Suprapubic skin (tissue), 4 donors: ENCODE results near the gene CRY2. TPM values are rescaled to one million over a fixed set of nuclear protein-coding genes. Genes with fewer than 3 reads are reported as not detected.

Source experiments
- DNase-seq, 2 donors: peaks; one replicate each; pipeline ENCODE4 v3.0.0-alpha.2; 2019; ENCODE audit warnings: low spot score in 2 of 2
- H3K27ac ChIP-seq: fragments of 200-600 bp; sonication (generic); one replicate; pipeline ENCODE4 v1.5.1; 2019
- H3K27me3 ChIP-seq: fragments of 200-600 bp; sonication (generic); one replicate; pipeline ENCODE4 v1.5.1; 2019
- H3K36me3 ChIP-seq: fragments of 200-600 bp; sonication (generic); one replicate; pipeline ENCODE4 v1.5.1; 2019
- H3K4me1 ChIP-seq: fragments of 200-600 bp; sonication (generic); one replicate; pipeline ENCODE4 v1.5.1; 2019
- H3K4me3 ChIP-seq: fragments of 200-600 bp; sonication (generic); one replicate; pipeline ENCODE4 v1.5.1; 2019; ENCODE audit warnings: mild to moderate bottlenecking
- H3K9me3 ChIP-seq: fragments of 200-600 bp; sonication (generic); one replicate; pipeline ENCODE4 v1.5.1; 2019
- CTCF ChIP-seq, 2 donors: fragments of 200-600 bp in 1 of 2; fragments of 450-650 bp in 1 of 2; sonication (generic) in 1 of 2; IDR thresholded peaks; one replicate each; pipeline ENCODE4 v1.5.1; 2016 to 2019; ENCODE audit warnings: antibody characterized with exemption in 2 of 2, mild to moderate bottlenecking in 1 of 2, moderate library complexity in 1 of 2
- EP300 ChIP-seq: sonication (generic); formaldehyde crosslinking; IDR thresholded peaks from one replicate; pipeline ENCODE4 v1.6.1; 2017; ENCODE audit warnings: antibody characterized with exemption
- POLR2A ChIP-seq, 2 donors: fragments of 450-650 bp; IDR thresholded peaks; one replicate each; pipeline ENCODE4 v1.6.1; 2017; ENCODE audit warnings: antibody characterized with exemption in 2 of 2, mild to moderate bottlenecking in 2 of 2, moderate library complexity in 2 of 2
- POLR2AphosphoS5 ChIP-seq, 3 donors: sonication (generic); formaldehyde crosslinking; IDR thresholded peaks; one replicate each; pipeline ENCODE4 v1.6.1; 2017; ENCODE audit warnings: antibody characterized with exemption in 3 of 3
- whole genome bisulfite sequencing: methylation state at CpG from one replicate; pipeline ENCODE4 v1.1.5; 2018; 5-methylcytosine and 5-hydroxymethylcytosine counted together
- total RNA-seq, 4 donors: library from RNA; depleted of rRNA; stranded (reverse); fragments of >200 nt; gene quantifications; one replicate each; pipeline ENCODE4 v1.1.0, GENCODE V29; 2016

Gene CRY2
- total RNA-seq, 4 donors from 2014 or later = 86.1 to 141 (median 93.4) TPM

- H3K27me3 ChIP-seq = no peaks in the 10 kb centered on the region
- peaks cover 100% of the 10 kb centered on the region for H3K36me3 ChIP-seq
- H3K27ac ChIP-seq = no peak overlapping the region
- WGBS = 94% methylated on average over 10 of the region's 12 CpGs
- no peaks in the 10 kb centered on the region for H3K4me1 ChIP-seq
- TF ChIP-seq POLR2A (IDR thresholded peaks at IDR 0.05) (no peak), EP300 (no peak), POLR2AphosphoS5 (IDR thresholded peaks at IDR 0.05) (no peak), CTCF (IDR thresholded peaks at IDR 0.05) (no peak)
- no peak overlapping the region for H3K4me3 ChIP-seq
- no peaks in the 10 kb centered on the region for H3K9me3 ChIP-seq
- no peak for DNase-seq
Observed at GRCh38 chr11:45869551-45869950, 22.3 kb downstream of the CRY2 start.

GRCh38 chr11:45870706-45871105 lies 23.4 kb downstream of the CRY2 start:
- no peaks in the 10 kb centered on the region for H3K27me3 ChIP-seq
- no peak for DNase-seq
- 82% methylated on average over 4 of the region's 4 CpGs for WGBS
- TF ChIP-seq EP300 = no peak
- H3K9me3 ChIP-seq = no peaks in the 10 kb centered on the region
- peaks cover 100% of the 10 kb centered on the region for H3K36me3 ChIP-seq
- H3K4me1 ChIP-seq = no peaks in the 10 kb centered on the region
- H3K4me3 ChIP-seq = no peak overlapping the region
- H3K27ac ChIP-seq = no peak overlapping the region

- no peak for TF ChIP-seq EP300
- TF ChIP-seq CTCF (IDR thresholded peaks at IDR 0.05) = no peak
- TF ChIP-seq POLR2A (IDR thresholded peaks at IDR 0.05) = no peak
- no peak for TF ChIP-seq POLR2AphosphoS5 (IDR thresholded peaks at IDR 0.05)
- Histone ChIP-seq H3K9me3 (no peaks in the 10 kb centered on the region), H3K27ac (no peak overlapping the region), H3K4me3 (no peak overlapping the region), H3K27me3 (no peaks in the 10 kb centered on the region), H3K4me1 (no peaks in the 10 kb centered on the region), H3K36me3 (peaks cover 99% of the 10 kb centered on the region)
- 86% methylated on average over 1 of the region's 2 CpGs for WGBS
- no peak for DNase-seq
Observed at GRCh38 chr11:45871638-45872037, 24.4 kb downstream of the CRY2 start.

- no peak for TF ChIP-seq POLR2AphosphoS5 (IDR thresholded peaks at IDR 0.05)
- TF ChIP-seq CTCF (IDR thresholded peaks at IDR 0.05) = peak; percentile 12 to 54
- DNase-seq = no peak
- H3K4me1 ChIP-seq = no peaks in the 10 kb centered on the region
- no peak overlapping the region for H3K4me3 ChIP-seq
- H3K36me3 ChIP-seq = peaks cover 99% of the 10 kb centered on the region
- no peaks in the 10 kb centered on the region for H3K27me3 ChIP-seq
- WGBS = 62% methylated on average over 9 of the region's 9 CpGs
- no peaks in the 10 kb centered on the region for H3K9me3 ChIP-seq
- no peak overlapping the region for H3K27ac ChIP-seq
Observed at GRCh38 chr11:45872651-45873356, 25.5 kb downstream of the CRY2 start.

- Histone ChIP-seq H3K27me3 (no peaks in the 10 kb centered on the region), H3K4me3 (no peak overlapping the region), H3K27ac (no peak overlapping the region), H3K9me3 (no peaks in the 10 kb centered on the region), H3K4me1 (no peaks in the 10 kb centered on the region), H3K36me3 (peaks cover 93% of the 10 kb centered on the region)
- 67% methylated on average over 6 of the region's 6 CpGs for WGBS
- TF ChIP-seq POLR2A (IDR thresholded peaks at IDR 0.05) = no peak
- TF ChIP-seq CTCF (IDR thresholded peaks at IDR 0.05) = no peak
- no peak for TF ChIP-seq EP300
- no peak for TF ChIP-seq POLR2AphosphoS5 (IDR thresholded peaks at IDR 0.05)
- DNase-seq = no peak
Observed at GRCh38 chr11:45876401-45876800, 29.1 kb downstream of the CRY2 start.

GRCh38 chr11:45877221-45877620 lies 29.9 kb downstream of the CRY2 start:
- TF ChIP-seq POLR2A (IDR thresholded peaks at IDR 0.05) = no peak
- TF ChIP-seq EP300 = no peak
- no peak for TF ChIP-seq POLR2AphosphoS5 (IDR thresholded peaks at IDR 0.05)
- Histone ChIP-seq H3K27me3 (no peaks in the 10 kb centered on the region), H3K27ac (no peak overlapping the region), H3K36me3 (peaks cover 93% of the 10 kb centered on the region), H3K9me3 (no peaks in the 10 kb centered on the region), H3K4me1 (no peaks in the 10 kb centered on the region), H3K4me3 (no peak overlapping the region)
- 80% methylated on average over 8 of the region's 8 CpGs for WGBS
- DNase-seq = no peak
